Fibroblast of the aortic adventitia (primary cell): ENCODE results near the gene ZFAND2A. TPM values are rescaled to one million over a fixed set of nuclear protein-coding genes. Genes with fewer than 3 reads are reported as not detected.

Experiments used
- DNase-seq: peaks from one replicate; pipeline ENCODE4 v3.0.0-alpha.2; 2010; ENCODE audit warnings: low read depth
- H3K4me3 ChIP-seq: 2 replicates; pipeline ENCODE4 v1.5.1; 2011; ENCODE audit warnings: low read depth, mild to moderate bottlenecking, control low read depth, low read length, moderate library complexity
- total RNA-seq: library from RNA; depleted of rRNA; stranded (reverse); fragments of >200 nt; gene quantifications from 2 replicates; pipeline ENCODE4 v1.2.3, GENCODE V29; 2012; ENCODE audit warnings: low replicate concordance
- TF ChIP-seq, protein P1 (sequence below): IDR thresholded peaks from 2 replicates; pipeline ENCODE4 v1.5.1; 2011; ENCODE audit warnings: mild to moderate bottlenecking, low read length, control low read depth, inconsistent platforms; ENCODE audit not compliant: insufficient read depth

The ZFAND2A gene
- total RNA-seq, 1 donor: 14.6 TPM

DNA sequence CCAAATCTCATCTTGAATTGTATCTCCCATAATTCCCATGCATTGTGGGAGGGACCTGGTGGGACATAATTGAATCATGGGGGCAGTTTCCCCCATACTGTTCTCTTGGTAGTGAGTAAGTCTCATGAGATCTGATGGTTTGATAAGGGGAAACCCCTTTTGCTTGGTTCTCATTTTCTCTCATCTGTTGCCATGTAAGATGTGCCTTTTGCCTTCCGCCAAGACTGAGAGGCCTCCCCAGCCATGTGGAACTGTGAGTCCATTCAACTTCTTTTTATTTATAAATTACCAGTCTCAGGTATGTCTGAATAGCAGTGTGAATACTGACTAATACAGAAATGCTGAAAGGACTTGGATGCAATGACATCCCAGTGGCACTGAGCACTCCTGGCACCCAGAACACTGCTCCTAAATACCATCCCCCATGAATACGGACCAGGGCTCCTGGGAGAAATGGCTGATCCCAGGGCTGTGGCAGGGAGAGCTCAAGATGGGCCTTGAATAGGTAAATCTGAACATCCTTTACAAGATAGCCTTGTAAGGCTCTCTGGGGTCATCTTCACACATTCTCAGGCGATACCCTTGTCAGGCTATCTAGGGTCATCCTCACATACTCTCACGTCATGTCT lies 19.4 kb downstream of the ZFAND2A start:
- no peak overlapping the region for H3K4me3 ChIP-seq
- TF ChIP-seq, protein P1, sequence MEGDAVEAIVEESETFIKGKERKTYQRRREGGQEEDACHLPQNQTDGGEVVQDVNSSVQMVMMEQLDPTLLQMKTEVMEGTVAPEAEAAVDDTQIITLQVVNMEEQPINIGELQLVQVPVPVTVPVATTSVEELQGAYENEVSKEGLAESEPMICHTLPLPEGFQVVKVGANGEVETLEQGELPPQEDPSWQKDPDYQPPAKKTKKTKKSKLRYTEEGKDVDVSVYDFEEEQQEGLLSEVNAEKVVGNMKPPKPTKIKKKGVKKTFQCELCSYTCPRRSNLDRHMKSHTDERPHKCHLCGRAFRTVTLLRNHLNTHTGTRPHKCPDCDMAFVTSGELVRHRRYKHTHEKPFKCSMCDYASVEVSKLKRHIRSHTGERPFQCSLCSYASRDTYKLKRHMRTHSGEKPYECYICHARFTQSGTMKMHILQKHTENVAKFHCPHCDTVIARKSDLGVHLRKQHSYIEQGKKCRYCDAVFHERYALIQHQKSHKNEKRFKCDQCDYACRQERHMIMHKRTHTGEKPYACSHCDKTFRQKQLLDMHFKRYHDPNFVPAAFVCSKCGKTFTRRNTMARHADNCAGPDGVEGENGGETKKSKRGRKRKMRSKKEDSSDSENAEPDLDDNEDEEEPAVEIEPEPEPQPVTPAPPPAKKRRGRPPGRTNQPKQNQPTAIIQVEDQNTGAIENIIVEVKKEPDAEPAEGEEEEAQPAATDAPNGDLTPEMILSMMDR: no peak
- no peak for DNase-seq

- no peak for DNase-seq
- TF ChIP-seq, protein P1: no peak
- H3K4me3 ChIP-seq: peak overlapping the region; percentile 84
These were observed 22.4 kb downstream of the ZFAND2A start for GRCh38 chr7:1137517-1138167.

GRCh38 chr7:1136841-1137516 lies 23.0 kb downstream of the ZFAND2A start:
- H3K4me3 ChIP-seq: peak overlapping the region; percentile 84
- DNase-seq: no peak
- TF ChIP-seq, protein P1: no peak

DNA sequence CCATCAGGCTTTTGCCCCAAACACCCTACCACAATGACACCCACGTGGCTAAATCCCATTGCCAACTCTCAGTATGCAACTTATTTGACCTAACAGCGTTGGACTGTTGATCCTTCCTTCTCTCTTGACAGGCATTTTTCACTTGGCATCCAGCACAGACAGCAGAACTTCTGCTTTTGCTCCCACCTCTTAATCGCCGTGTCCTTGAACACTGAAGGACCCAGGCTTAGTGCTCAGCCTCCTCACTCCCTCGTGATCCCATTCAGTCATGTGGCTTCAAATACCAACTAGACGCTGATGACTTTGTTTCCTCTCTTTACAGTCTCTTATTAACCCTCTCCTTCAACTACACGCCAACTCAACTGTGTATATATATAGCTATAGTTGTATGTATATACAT lies 25.0 kb downstream of the ZFAND2A start:
- H3K4me3 ChIP-seq: no peak overlapping the region
- TF ChIP-seq, protein P1: no peak
- DNase-seq: no peak

DNA sequence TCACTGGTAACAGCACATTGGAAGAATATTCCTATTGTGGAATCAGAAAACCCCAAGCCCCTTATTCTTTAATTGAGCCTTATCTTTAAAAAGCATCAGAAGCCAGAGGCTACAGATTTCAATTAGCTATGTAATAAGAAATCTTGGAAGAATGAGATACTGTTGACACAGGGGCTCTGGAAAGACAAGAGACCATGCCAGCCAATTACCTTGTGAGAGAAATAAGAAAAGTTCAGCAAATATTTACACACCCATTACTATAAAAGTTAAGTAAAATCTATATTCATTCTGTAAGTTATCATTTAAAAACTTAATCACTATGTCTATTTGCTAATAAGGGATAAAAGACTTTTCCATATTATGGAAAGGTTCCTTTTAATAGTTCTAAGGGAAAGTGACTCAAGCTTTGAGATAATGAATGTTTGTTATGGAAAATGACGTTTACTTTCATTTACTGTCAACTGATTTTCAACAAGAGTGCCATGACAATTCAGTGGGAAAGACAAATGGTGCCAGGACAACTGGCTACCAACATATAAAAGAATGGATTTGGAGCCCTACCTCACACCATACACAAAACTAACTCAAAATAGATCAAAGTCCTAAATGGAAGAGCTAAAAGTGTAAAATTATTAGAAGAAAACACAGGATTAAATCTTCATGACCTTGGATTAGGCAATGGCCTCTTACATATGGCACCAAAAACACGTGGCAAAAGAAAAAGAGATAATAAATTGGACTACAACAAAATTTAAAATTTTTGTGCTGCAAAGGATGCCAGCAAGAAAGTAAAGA lies 28.3 kb downstream of the ZFAND2A start:
- DNase-seq: no peak
- TF ChIP-seq, protein P1: no peak
- no peak overlapping the region for H3K4me3 ChIP-seq
